ENCODE measurements around the gene TAF4.
"Not testable (repeated sequence)": the region's sequence is repeated elsewhere in the genome, so short reads cannot be mapped to it uniquely, and the experiment has no call there.

The TAF4 gene, protein sequence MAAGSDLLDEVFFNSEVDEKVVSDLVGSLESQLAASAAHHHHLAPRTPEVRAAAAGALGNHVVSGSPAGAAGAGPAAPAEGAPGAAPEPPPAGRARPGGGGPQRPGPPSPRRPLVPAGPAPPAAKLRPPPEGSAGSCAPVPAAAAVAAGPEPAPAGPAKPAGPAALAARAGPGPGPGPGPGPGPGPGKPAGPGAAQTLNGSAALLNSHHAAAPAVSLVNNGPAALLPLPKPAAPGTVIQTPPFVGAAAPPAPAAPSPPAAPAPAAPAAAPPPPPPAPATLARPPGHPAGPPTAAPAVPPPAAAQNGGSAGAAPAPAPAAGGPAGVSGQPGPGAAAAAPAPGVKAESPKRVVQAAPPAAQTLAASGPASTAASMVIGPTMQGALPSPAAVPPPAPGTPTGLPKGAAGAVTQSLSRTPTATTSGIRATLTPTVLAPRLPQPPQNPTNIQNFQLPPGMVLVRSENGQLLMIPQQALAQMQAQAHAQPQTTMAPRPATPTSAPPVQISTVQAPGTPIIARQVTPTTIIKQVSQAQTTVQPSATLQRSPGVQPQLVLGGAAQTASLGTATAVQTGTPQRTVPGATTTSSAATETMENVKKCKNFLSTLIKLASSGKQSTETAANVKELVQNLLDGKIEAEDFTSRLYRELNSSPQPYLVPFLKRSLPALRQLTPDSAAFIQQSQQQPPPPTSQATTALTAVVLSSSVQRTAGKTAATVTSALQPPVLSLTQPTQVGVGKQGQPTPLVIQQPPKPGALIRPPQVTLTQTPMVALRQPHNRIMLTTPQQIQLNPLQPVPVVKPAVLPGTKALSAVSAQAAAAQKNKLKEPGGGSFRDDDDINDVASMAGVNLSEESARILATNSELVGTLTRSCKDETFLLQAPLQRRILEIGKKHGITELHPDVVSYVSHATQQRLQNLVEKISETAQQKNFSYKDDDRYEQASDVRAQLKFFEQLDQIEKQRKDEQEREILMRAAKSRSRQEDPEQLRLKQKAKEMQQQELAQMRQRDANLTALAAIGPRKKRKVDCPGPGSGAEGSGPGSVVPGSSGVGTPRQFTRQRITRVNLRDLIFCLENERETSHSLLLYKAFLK

DNA sequence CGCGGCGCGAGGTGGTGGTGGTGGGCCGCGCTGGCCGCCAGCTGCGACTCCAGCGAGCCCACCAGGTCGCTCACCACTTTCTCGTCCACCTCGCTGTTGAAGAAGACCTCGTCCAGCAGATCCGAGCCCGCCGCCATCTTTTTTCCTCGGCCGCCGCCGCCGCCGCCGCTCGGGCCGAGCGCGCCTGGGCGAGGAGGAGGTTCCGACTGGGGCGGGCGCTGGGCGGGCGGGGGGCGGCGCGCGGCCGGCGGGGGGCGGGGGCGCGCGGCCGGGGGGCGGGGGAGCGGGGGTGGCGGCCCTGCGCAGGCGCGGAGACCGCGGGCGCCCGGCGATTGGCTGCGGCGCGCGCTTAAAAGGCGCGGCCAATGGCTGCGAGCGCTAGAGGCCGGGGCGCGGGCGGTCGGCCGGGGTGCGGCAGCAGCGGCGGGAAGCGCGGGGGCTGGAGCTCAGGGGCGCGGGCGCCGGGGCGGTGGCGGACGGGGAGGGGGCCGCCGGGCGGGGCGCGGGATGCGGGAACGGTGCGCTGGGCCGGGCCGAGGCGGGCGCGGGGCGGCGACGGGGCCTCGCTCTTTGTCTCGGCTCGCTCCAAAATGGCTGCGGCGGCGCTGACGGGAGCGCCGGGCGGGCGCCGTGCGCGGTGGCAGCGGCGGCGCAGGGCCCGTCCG lies at the start of gene TAF4:
Gene TAF4, minus strand, starts transcription at position 208 of the 665 bp plus-strand sequence. Its CDS starts 71 bp downstream, at position 137.
- peak; percentile 76 for DNase-seq

DNA sequence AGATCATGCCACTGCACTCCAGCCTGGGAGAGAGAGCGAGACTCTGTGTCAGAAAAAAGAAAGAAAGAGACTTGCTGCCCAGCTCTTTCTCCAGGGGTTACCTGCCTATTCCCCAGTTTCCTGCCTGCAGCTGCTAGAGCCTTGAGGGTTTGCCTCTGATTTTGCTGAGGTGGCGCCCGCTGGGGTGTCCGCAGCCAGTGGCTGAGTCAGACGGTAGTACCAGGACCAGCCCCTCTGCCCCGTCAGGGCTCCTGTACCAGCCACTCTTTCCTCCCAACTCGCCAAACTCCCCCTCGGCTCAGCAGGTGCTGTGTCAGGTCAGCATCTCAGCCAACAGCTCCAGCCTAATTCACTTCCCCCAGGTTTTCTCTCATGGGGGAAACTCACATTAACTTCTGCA lies 49.2 kb upstream of the TAF4 start:
- DNase-seq, result no peak

DNA sequence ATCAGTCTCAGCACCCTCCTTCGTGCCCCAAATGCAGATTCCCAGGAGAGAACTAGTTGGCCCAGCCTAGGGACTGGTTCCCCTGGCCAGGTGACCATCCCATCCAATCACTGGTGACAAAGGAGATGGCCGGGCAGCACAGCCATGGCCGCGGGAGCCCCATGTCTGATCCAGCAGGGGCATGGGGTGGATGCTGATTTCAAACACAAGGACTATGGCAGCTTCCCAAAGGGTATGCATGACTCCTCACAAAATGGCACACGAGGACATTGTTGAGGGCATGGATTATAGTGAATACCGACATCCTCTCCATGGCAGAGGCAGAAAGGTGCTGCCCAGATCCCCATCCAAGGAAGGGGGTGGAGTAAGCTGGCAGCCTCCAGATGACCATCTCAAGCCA lies 46.7 kb upstream of the TAF4 start:
- DNase-seq, result no peak

DNA sequence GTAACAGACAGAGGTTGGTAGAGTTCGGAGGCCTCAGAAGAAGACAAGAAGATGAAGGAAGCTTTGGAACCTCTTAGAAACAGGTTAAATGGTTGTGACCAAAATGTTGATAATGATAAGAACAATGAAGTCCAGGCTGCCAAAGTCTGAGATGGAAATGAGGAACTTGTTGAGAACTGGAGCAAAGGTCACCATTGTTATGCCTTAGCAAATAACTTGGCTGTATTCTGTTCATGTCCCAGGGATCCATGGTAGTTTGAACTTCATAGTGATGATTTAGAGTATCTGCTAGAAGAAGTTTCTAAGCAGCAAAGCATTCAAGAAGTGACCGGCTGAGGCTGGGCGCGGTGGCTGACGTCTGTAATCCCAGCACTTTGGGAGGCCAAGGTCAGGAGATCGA lies 45.5 kb upstream of the TAF4 start:
- no peak for DNase-seq

DNA sequence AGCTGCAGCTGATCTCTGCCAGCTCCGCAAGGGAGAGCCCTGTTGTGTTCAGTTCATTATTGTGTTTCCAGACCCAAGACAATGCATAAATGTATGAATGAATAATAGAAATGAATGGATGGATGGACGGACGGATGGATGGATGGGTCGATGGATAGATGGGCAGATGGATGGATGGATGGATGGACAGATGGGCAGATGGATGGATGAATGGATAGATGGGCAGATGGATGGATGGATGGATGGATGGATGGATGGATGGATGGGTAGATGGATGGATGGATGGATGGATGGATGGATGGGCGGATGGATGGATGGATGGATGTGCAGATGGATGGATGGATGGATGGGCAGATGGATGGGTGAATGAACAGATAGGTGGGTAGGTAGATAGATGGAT lies 39.9 kb upstream of the TAF4 start:
- DNase-seq, result no peak

DNA sequence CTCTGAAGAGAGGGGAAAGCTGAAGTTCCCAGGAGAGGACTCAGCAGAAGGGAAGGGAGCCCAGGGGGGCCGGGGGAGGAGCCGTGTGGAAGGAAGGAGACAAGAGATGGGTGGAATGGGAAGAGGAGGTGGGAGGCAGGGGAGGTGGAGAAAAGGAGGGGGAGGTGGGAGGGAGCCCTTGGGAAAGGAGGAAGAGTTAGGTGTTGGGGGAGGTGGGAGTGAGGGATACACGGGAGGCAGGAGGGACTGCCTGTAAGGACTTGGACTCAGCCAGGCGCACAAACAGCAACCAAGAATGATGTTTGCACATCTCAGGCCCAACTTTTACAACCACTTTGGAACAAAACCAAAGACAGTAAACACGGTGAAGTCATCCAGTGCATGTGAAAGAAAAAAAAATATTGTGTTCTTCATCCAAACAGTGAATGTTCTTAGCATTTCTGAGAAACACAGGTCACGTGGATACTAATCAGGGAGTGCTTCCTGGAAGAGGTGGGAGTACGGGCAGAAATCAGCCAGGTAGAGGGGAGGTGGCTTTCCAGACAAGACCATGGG lies 39.2 kb upstream of the TAF4 start:
- DNase-seq, result no peak

DNA sequence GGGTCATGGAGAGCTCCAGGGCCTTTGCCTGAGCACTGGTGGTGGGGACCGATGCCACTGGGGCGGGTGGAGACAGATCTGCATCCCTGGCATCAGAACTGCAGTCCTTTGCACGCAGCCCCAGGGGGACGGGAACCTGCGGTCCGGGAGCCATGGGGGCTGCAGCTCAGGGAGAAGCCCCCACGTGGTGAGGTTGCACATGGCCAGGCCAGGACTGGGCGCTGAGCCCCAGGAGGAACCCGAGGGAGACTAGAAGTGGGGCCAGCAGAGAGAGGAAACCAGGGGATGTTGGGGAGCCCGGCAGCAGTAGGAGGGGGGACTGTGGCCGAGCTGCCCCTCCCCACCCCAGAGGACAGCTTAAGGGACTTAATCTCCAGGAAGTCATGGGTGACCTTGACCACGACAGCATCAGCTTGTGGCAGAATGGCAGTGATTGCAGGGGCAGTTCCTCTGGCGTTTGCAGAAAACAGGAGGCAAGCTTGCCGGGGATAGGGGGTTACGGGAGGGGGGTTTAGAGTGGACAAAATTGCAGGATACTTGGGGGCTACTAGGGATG lies 38.6 kb upstream of the TAF4 start:
- no peak for DNase-seq

DNA sequence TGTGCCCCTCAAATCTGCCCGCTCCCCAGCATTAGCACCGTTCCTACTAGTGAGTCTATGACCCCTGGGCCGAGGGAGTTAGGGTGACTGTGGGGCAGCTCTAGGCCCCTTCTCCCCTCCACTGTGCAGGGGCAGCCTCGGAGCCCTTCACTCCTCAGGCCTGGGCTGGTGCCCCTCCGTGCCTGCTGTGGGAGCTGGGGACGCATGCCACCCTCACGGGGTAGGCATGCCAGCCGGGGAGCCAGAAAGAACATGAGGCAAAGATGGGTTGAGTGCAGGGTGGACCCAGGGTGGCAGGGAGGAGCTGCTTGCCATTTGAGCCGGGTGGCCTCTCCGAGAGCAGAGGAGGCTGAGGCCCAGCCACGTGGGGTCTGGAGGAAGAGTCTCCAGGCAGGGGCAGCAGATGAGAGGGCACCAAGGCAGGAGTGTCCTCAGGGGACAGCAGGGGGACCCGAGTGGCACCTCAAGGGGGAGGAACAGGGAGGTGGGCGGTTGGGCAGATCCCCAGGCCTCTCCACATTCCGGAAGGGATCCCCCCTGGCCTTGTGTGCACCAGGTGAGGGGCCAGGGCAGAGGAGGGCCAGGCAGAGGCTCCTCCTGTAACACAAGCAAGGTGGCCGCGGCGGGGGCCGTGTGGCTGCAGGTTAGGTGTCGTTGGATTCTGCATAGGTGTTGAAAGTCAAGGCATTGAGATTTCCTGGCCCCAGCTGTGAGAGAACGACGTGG lies 38.0 kb upstream of the TAF4 start:
- no peak for DNase-seq

DNA sequence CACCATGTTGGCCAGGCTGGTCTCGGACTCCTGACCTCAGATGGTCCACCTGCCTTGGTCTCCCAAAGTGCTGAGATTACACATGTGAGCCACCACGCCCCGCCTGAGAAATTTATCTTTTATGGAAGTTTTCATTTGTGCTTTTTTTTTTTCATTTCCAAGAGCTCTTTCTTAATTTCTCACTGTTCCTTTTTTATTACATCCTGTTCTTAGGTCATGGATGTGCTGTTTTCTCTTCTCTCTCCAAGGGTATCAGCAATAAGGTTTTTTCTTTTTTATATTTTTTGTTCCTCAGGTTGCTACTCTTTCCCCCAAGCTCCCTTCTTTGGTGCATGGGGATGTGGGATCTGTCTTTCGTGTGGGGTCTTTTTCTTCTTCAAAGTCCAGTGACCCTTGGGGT lies 35.4 kb upstream of the TAF4 start:
- DNase-seq, result no peak

DNA sequence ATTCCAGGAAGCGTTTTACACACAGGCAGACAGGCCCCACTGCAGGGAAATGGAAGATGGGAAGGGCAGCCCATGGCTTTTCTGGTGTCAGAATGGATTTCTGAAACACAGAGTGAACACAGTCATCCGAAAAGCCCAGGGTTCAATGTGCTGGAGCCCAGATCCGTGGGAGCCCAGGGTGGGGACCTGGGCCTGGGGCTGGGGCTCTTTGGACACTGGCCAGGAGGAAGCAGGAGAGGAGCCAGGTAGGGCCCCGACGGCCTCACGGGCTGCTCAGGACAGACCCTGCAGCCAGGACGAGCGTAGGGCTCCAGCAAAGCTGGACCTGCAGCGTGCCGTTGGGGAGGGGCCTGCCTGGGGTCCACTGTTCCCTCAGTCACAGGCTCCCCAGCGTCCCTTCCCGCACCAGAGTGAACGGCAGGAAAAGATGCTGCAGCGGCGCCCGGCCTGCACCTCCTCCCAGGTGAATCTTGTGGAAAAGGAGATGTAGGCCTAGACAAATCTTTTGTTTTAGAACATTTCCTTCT lies 32.3 kb upstream of the TAF4 start:
- no peak for DNase-seq

DNA sequence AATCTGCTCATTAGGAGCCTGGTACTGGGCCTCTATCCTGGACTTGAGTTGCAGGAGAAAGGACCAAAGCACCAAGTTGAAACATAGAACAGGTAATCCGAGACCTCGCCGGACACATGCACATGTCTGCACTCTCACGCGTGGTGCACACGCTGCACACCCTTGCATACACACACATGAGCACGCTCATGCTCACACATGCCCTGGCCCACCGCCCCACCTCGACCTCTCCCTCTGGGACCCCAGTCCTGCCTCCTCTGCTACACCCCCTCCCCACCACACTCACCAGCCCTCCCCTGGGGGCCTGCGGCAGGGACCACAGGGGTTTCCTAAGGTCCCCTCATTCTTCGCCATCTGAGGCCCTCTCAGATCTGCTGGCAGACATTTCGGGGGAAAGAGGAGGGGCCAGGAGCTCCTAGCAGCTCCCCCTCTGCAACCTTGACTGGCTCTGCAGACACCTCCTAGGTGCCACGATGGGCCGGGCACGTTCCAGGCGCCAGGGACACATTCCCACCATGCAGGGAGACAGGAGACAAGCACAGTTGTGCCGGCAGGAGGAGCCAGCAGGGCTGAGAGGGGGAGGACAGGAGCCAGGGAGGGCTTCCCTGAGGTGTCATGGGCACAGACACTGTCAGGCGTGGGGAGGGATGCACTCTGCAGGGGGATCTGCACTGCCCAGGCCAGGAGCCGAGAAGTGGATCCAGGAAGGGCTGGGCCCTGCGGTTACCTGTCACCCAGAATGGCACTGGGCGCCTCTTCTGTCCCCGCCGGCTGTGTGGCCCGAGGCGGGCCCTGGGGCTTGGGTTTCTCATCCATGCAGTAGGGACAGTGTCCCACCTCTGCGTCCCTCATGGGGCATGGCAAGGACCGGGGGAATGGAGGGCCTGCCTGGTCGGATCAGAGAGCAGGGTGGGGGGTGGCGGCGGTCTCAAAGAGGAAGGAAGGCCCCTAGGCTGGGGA lies 31.0 kb upstream of the TAF4 start:
- no peak for DNase-seq

DNA sequence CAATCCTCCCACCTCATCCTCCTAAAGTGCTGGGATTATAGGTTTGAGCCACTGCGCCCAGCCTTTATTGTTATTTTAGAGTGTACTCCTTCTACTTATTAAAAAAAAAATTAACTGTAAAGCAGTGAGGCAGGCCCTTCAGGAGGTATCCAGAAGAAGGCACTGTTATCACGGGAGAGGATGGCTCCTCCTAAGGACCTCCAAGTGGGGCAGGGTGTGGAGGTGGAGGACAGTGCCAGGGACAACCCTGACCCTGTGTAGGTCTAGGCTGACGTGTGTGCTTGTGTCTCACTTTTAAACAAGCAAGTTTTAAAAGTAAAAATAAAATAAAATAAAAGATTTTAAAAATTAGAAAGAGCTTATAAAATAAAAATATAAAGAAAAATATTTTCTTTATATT lies 23.7 kb upstream of the TAF4 start:
- no peak for DNase-seq

DNA sequence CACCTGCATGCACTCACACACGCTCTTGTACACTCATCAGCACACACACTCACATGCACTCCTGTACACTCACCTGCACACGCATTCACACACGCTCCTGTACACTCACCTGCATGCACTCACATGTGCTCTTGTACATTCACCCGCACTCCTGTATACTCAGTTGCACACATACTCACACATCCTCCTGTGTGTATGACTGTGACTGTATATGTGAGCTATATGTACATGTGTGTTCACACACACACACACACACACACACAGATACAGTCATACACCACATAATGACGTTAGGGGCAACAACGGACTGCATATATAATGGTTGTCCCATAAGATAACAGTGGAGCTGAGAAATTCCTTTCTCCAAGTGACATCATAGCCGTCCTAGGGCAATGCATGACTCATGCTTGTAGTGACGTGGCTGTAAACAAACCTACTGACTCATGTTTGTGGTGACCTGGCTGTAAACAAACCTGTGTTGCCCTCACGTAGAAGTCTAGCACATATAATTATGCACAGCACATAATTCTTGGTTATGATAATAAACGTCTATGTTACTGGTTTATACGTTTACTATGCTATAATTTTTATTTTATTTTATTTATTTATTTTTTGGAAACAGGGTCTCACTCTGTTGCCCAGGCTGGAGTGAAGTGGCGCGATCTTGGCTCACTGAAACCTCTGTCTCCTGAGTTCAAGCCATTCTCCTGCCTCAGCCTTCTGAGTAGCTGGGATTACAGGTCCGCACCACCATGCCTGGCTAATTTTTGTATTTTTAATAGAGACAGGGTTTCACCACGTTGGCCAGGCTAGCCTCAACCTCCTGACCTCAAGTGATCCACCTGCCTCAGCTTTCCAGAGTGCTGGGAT lies 22.8 kb upstream of the TAF4 start:
- DNase-seq, result no peak

DNA sequence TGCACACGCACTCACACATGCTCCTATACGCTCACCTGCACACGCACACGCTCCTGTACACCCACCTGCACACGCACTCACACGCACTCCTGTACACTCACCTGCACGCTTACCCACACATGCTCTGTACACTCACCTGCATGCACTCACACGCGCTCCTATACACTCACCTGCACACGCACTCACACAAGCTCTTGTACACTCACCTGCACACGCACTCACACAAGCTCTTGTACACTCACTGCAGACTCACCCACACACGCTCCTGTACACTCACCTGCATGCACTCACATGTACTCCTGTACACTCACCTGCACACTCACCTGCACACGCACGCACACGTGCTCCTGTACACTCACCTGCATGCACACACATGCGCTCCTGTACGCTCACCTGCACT lies 22.0 kb upstream of the TAF4 start:
- DNase-seq, result no peak

DNA sequence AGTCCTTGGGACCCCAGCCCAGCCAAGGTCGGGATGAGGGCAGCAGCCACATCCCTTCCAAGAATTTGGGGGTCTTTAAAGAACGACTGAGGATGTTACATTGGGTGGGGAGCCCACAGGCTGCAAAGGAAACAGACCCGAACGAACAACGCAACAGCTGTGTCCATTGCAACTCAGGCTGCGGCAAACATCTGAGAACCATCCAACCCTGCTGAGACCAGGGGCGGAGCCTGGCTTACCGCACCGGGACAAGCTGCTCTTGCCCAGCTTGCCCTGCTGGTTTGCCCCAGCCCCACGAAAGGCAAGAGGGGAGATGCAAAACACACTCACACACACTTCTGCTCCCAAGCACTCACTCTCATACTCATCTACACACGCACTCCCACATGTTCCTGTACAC lies 21.5 kb upstream of the TAF4 start:
- DNase-seq, result no peak

DNA sequence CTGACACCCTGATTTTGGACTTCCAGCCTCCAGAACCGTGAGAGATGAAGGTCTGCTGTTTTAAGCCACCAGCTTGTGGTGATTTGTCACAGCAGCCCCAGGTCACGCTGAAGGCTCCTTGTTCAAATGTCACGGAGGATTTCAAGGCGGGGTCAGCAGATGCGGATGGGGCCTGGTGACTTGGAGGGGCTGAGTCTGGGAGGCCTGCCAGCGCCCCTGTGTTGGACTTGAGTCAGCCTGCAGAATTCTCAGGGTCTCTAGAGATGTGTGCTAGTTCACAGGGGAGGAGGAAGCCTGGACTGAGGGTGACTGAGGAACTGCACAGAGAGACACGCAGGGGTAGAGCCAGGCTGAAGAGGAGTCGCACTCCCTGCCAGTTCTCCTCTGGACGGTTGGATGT lies 19.5 kb upstream of the TAF4 start:
- no peak for DNase-seq

DNA sequence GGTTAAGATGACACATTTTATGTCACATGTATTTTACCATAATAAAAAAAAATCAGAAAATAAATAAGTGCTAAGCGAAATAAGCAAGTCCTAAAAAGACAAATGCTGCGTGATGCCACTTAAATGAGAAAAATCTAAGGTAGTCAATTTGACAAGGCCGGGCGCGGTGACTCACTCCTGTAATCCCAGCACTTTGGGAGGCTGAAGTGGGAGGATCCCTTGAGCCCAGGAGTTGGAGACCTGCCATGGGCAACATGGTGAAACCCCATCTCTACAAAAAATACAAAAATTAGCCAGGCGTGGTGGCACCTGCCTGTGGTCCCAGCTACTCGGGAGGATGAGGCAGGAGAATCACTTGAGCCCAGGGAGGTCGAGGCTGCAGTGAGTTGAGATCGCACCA lies 18.5 kb upstream of the TAF4 start:
- not testable (repeated sequence) for DNase-seq

DNA sequence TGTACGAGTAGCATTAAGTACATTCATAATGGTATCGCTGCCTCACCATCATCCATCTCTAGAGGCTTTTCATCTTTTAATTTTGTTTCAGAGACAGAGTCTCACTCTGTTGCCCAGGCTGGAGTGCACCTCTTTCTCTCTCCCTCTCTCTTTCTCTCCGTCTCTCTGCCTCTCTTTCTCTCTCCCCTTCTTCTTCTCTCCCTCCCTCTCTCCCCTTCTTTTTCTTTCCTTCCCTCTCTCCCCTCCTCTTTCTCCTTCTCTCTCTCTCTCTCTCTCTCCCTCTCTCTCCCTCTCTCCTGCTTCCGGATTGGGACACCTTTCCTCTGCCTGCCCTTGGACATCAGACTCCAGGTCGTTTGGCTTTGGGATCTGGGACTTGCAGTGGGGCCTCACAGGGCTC lies 17.6 kb upstream of the TAF4 start:
- no peak for DNase-seq

DNA sequence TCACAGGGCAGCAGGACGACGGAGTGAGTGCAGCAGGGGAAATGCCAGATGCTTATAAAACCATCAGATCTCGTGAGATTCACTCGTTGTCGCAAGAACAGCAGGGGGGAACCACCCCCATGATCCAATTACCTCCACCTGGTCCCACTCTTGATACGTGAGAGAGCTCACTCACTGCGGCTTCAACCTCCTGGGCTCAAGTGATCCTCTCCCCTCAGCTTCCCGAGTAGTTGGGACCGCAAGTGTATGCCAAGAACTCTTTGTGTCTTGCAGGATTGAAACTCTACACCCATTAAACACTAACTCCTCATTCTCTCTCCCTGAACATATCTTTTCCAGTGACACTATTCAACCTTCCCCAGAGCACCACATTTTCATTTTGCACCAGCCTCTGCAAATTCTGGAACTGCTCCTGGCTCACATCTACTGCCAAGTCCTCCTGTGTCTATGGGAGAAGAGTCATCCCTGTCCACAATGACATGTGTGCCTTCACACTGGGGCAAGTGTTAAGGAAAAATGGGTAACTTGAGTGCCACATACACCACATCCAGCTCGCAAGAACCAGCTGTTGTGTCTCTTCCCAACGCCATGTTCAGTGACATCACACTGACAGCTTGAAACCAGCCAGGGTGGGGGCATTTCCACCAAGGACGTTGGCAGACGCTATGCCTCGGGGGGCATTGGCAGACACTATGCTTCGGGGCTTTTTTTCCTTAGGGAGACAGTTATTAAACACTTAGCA lies 14.7 kb upstream of the TAF4 start:
- peak; percentile 17 for DNase-seq
